GM06990 (cell line): ENCODE data around the gene ANO4.

Source experiments
- DNase-seq: peaks from one replicate; pipeline ENCODE4 v3.0.0-alpha.2; 2011; ENCODE audit not compliant: insufficient read length; ENCODE audit errors: extremely low read depth
- H3K27me3 ChIP-seq: replicated peaks from 2 replicates; pipeline ENCODE4 v1.6.0; 2011; ENCODE audit warnings: low read length; ENCODE audit not compliant: control insufficient read depth, insufficient read depth
- H3K36me3 ChIP-seq: 2 replicates; pipeline ENCODE4 v1.5.1; 2011; ENCODE audit warnings: low read length; ENCODE audit not compliant: control insufficient read depth, insufficient read depth
- H3K4me3 ChIP-seq: replicated peaks from 2 replicates; pipeline ENCODE4 v1.5.1; 2011; ENCODE audit warnings: low read depth, mild to moderate bottlenecking, control low read depth, low read length
- TF ChIP-seq, protein P1 (sequence below): IDR thresholded peaks from 2 replicates; pipeline ENCODE4 v1.5.1; 2011; ENCODE audit warnings: low read length, control low read depth, mild to moderate bottlenecking, inconsistent platforms; ENCODE audit not compliant: insufficient read depth, poor library complexity, severe bottlenecking

ANO4 gene

GRCh38 chr12:100758083-100758482, 36.5 kb upstream of the ANO4 start:
- H3K27me3 ChIP-seq: no peaks in the 10 kb centered on the region; the same call in 1 of the 2 replicates
- H3K36me3 ChIP-seq: no peaks in the 10 kb centered on the region
- no peak overlapping the region for H3K4me3 ChIP-seq
- no peak for DNase-seq
- TF ChIP-seq, protein P1, sequence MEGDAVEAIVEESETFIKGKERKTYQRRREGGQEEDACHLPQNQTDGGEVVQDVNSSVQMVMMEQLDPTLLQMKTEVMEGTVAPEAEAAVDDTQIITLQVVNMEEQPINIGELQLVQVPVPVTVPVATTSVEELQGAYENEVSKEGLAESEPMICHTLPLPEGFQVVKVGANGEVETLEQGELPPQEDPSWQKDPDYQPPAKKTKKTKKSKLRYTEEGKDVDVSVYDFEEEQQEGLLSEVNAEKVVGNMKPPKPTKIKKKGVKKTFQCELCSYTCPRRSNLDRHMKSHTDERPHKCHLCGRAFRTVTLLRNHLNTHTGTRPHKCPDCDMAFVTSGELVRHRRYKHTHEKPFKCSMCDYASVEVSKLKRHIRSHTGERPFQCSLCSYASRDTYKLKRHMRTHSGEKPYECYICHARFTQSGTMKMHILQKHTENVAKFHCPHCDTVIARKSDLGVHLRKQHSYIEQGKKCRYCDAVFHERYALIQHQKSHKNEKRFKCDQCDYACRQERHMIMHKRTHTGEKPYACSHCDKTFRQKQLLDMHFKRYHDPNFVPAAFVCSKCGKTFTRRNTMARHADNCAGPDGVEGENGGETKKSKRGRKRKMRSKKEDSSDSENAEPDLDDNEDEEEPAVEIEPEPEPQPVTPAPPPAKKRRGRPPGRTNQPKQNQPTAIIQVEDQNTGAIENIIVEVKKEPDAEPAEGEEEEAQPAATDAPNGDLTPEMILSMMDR: no peak

GRCh38 chr12:100767371-100767770, 27.2 kb upstream of the ANO4 start:
- no peak for DNase-seq
- no peaks in the 10 kb centered on the region for H3K36me3 ChIP-seq
- no peak overlapping the region for H3K4me3 ChIP-seq
- H3K27me3 ChIP-seq: no peaks in the 10 kb centered on the region; the same call in 1 of the 2 replicates
- TF ChIP-seq, protein P1: no peak

- no peak for DNase-seq
- Histone ChIP-seq H3K36me3 (no peaks in the 10 kb centered on the region), H3K27me3 (no peaks in the 10 kb centered on the region; the same call in 1 of the 2 replicates), H3K4me3 (no peak overlapping the region)
- TF ChIP-seq, protein P1: no peak
These were observed 26.6 kb upstream of the ANO4 start for GRCh38 chr12:100767950-100768349.

DNA sequence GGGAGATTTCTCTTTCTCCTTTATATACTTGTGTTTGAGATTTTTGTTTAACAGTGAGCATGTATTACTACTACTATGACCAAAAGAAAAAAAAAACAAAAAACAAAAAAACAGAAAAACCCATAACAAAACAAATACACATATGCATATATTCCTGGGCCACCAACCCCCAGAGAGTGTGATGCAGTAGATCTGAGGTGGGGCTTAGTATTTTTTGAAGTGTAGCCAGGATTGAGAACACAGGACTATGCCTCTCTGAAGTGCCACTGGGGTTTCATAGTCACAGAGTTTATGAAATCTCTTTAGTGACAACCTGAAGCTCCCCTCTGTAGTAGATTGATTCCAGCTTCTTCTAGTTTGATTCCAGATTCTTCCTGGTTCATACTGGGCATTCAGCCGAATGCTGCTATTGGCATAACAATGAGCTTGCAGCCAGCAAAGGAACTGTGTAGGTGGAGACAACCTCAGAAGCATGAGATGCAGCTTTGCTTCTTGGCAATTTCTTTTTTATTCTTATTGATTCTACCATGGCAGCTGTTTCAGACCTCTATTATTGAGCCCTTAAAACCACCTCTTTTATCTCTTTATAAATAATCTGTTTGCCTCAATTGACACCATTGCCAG, 15.5 kb upstream of the ANO4 start:
- no peak for DNase-seq
- H3K27me3 ChIP-seq: no peaks in the 10 kb centered on the region
- H3K36me3 ChIP-seq: no peaks in the 10 kb centered on the region
- H3K4me3 ChIP-seq: no peak overlapping the region
- TF ChIP-seq, protein P1: no peak

GRCh38 chr12:100789146-100789545, 5.4 kb upstream of the ANO4 start:
- TF ChIP-seq, protein P1: no peak
- DNase-seq: no peak
- Histone ChIP-seq H3K27me3 (no peaks in the 10 kb centered on the region; the same call in 1 of the 2 replicates), H3K36me3 (no peaks in the 10 kb centered on the region), H3K4me3 (no peak overlapping the region)

DNA sequence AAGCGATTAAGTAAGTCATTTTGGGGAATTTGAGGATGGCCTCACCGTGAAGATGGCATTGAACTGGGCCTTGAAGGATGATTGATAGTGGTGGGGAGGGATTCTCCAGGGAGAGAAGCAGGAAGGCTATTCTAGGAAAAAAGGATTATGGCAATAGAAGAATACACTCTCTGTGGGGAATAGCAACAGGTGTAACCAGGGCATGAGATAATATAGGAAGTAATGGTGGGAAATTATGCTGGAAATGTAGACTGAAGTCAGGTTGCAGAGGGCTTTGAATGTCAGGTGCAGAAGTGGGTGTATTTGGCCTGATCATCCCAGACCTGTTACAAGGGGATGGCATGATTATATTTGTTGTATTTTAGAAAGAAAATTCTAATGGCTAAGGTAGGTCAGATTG, 4.6 kb upstream of the ANO4 start:
- H3K27me3 ChIP-seq: no peaks in the 10 kb centered on the region; the same call in 1 of the 2 replicates
- no peaks in the 10 kb centered on the region for H3K36me3 ChIP-seq
- no peak overlapping the region for H3K4me3 ChIP-seq
- TF ChIP-seq, protein P1: no peak
- DNase-seq: no peak
